ENCODE results near the gene CPED1. TPM values are rescaled to one million over a fixed set of nuclear protein-coding genes. Genes with fewer than 3 reads are reported as not detected.

CPED1 gene
- polyA plus RNA-seq, 1 experiment: 52.0 TPM

- H3K9me3 ChIP-seq (ENCODE audit: control insufficient read depth, insufficient read depth, low read length): no peaks in the 10 kb centered on the region
- H3K27ac ChIP-seq (ENCODE audit: low read depth, low read length): no peak overlapping the region
- ChIA-PET CTCF (interaction anchor here (0.8 kb wide), 1 partner anchor 102 kb away, joined by 4 read pairs; no protein-coding TSS in a partner anchor), POLR2A (no interaction called here)
- H3K4me3 ChIP-seq (ENCODE audit: low read depth, low read length): no peak overlapping the region
- H3K27me3 ChIP-seq (ENCODE audit: control insufficient read depth, insufficient read depth, low read length): no peaks in the 10 kb centered on the region
- no peak for DNase-seq (ENCODE audit: low read depth, low spot score)
- no peak for TF ChIP-seq CTCF (IDR thresholded peaks at IDR 0.05; ENCODE audit: low read depth, low read length)
Measured at GRCh38 chr7:121005996-121006584, 17.6 kb downstream of the CPED1 start.

- no peak for DNase-seq (ENCODE audit: low read depth, low spot score)
- ChIA-PET POLR2A (no interaction called here), CTCF (interaction anchor here (0.6 to 0.8 kb wide), 2 partner anchors 43 to 101 kb away, joined by 4 read pairs; no protein-coding TSS in a partner anchor)
Measured at GRCh38 chr7:121006711-121007315, 18.3 kb downstream of the CPED1 start.

GRCh38 chr7:121008816-121009215 lies 20.3 kb downstream of the CPED1 start:
- CTCF ChIA-PET: interaction anchor here (1.4 to 1.9 kb wide), 2 partner anchors 9 to 21 kb away, joined by 4 to 5 read pairs; no protein-coding TSS in a partner anchor
- Histone ChIP-seq H3K27ac (ENCODE audit: low read depth, low read length) (no peak overlapping the region), H3K27me3 (ENCODE audit: control insufficient read depth, insufficient read depth, low read length) (no peaks in the 10 kb centered on the region), H3K9me3 (ENCODE audit: control insufficient read depth, insufficient read depth, low read length) (no peaks in the 10 kb centered on the region), H3K4me3 (ENCODE audit: low read depth, low read length) (no peak overlapping the region)
- TF ChIP-seq CTCF (IDR thresholded peaks at IDR 0.05; ENCODE audit: low read depth, low read length): no peak
- POLR2A ChIA-PET: no interaction called here
- no peak for DNase-seq (ENCODE audit: low read depth, low spot score)

More at GRCh38 chr7:121006711-121007315, 18.3 kb downstream of the CPED1 start:
- Histone ChIP-seq H3K27me3 (ENCODE audit: control insufficient read depth, insufficient read depth, low read length) (no peaks in the 10 kb centered on the region), H3K4me3 (ENCODE audit: low read depth, low read length) (no peak overlapping the region), H3K9me3 (ENCODE audit: control insufficient read depth, insufficient read depth, low read length) (no peaks in the 10 kb centered on the region), H3K27ac (ENCODE audit: low read depth, low read length) (no peak overlapping the region)
- TF ChIP-seq CTCF (IDR thresholded peaks at IDR 0.05; ENCODE audit: low read depth, low read length): no peak

GRCh38 chr7:121011401-121011800 lies 22.9 kb downstream of the CPED1 start:
- TF ChIP-seq CTCF (IDR thresholded peaks at IDR 0.05; ENCODE audit: low read depth, low read length): no peak
- Histone ChIP-seq H3K27me3 (ENCODE audit: control insufficient read depth, insufficient read depth, low read length) (no peaks in the 10 kb centered on the region), H3K27ac (ENCODE audit: low read depth, low read length) (no peak overlapping the region), H3K4me3 (ENCODE audit: low read depth, low read length) (no peak overlapping the region), H3K9me3 (ENCODE audit: control insufficient read depth, insufficient read depth, low read length) (no peaks in the 10 kb centered on the region)
- DNase-seq (ENCODE audit: low read depth, low spot score): no peak
- ChIA-PET CTCF (no interaction called here), POLR2A (interaction anchor here (1.0 kb wide), 1 partner anchor 8 kb away, joined by 3 read pairs; no protein-coding TSS in a partner anchor)

Measured in AG04450 (cell line).